ENCODE results near the gene ANGPT4.

GRCh38 chr20:917416-917815 is 1.3 kb upstream of the ANGPT4 start:
- TF ChIP-seq CTCF (IDR thresholded peaks at IDR 0.05) = no peak
- no peak for TF ChIP-seq POLR2AphosphoS5 (IDR thresholded peaks at IDR 0.05)
- TF ChIP-seq EP300 (IDR thresholded peaks at IDR 0.05) = no peak

Data from stomach (tissue), 4 donors.